K562 (cell line): Measurements from ENCODE around the gene TBC1D9. TPM values are rescaled to one million over a fixed set of nuclear protein-coding genes. Genes with fewer than 3 reads are reported as not detected.

Source experiments
- ATAC-seq: fragments of 200-7000 bp; cut with Tn5 transposase; 3 replicates; pipeline ENCODE4 v1.9.1; 2020; ENCODE audit warnings: moderate library complexity
- BruUV-seq: library from RNA; stranded (reverse); fragments of 400-500 nt; replicated peaks from 2 replicates; lab custom pipeline; 2021; lab: Mats Ljungman, UMichigan
- CTCF ChIA-PET: fragments of 300-600 bp; formaldehyde crosslinking; extraction: SDS; loops from one replicate; lab custom pipeline; 2021; ENCODE audit warnings: low intra/inter-chr PET ratio; lab: Yijun Ruan, JAX
- POLR2A ChIA-PET: fragments of 300-600, 350-650 bp; sonication (Branson Sonifier 250); formaldehyde crosslinking; extraction: SDS; loops from one replicate; lab custom pipeline; 2021; ENCODE audit warnings: antibody characterized with exemption, inconsistent platforms; lab: Yijun Ruan, JAX
- DNase-seq, 4 experiments: peaks; one replicate each; pipeline versions ENCODE4 v3.0.0 to v3.0.0-alpha.2; 2011 to 2018; ENCODE audit warnings: low spot score in 3 of 4, mixed read lengths in 3 of 4; ENCODE audit errors: extremely low read depth in 1 of 4
- FAIRE-seq: peaks from 2 replicates; lab custom pipeline; 2011; peaks lifted over from hg19 to GRCh38; lab: Jason Lieb, UNC
- H2AFZ ChIP-seq: 2 replicates; pipeline ENCODE4 v1.6.0; 2011; ENCODE audit warnings: low read depth, low read length, control low read depth, inconsistent platforms
- H3K27ac ChIP-seq: fragments of 200-600 bp; 3 replicates; pipeline ENCODE4 v1.8.0; 2011; ENCODE audit warnings: low read depth, mild to moderate bottlenecking, control low read depth, inconsistent platforms, low read length, moderate library complexity, mixed read lengths; ENCODE audit errors: extremely low read depth
- H3K27me3 ChIP-seq, 2 experiments: fragments of 300-600 bp in 1 of 2; 2 replicates in 1 of 2; 3 replicates in 1 of 2; pipeline versions ENCODE4 v1.6.0 to v1.8.0; 2011; ENCODE audit warnings: inconsistent platforms in 2 of 2, low read length in 2 of 2, mild to moderate bottlenecking in 1 of 2, mixed read lengths in 1 of 2, moderate library complexity in 1 of 2; ENCODE audit not compliant: control insufficient read depth in 2 of 2, insufficient read depth in 2 of 2
- H3K36me3 ChIP-seq: fragments of 300-600 bp; 3 replicates; pipeline ENCODE4 v1.8.0; 2011; ENCODE audit warnings: mild to moderate bottlenecking, low read length, inconsistent platforms; ENCODE audit not compliant: control insufficient read depth, insufficient read depth
- H3K4me1 ChIP-seq, 2 experiments: fragments of 200-600 bp in 1 of 2; replicated peaks in 1 of 2; 2 replicates in 1 of 2; 3 replicates in 1 of 2; pipeline versions ENCODE4 v1.5.1 to v1.8.0; 2011; ENCODE audit warnings: inconsistent platforms in 2 of 2, low read length in 2 of 2, mild to moderate bottlenecking in 1 of 2, mixed read lengths in 1 of 2, moderate library complexity in 1 of 2; ENCODE audit not compliant: control insufficient read depth in 2 of 2, insufficient read depth in 2 of 2
- H3K4me2 ChIP-seq: 2 replicates; pipeline ENCODE4 v1.6.1; 2011; ENCODE audit warnings: low read length, control low read depth, inconsistent platforms, mixed read lengths; ENCODE audit not compliant: insufficient read depth
- H3K4me3 ChIP-seq: fragments of 200-600 bp; sonication (generic), shearing (Covaris generic); 2 replicates; pipeline ENCODE4 v1.5.1; 2016; ENCODE audit warnings: control low read depth, inconsistent platforms
- H3K79me2 ChIP-seq: fragments of 200-600 bp; 3 replicates; pipeline ENCODE4 v1.8.0; 2011; ENCODE audit warnings: low read length, inconsistent platforms; ENCODE audit not compliant: control insufficient read depth, insufficient read depth
- H3K9ac ChIP-seq, 2 experiments: 2 replicates each; pipeline versions ENCODE4 v1.6.0 to v1.6.1; 2011; ENCODE audit warnings: low read depth in 2 of 2, low read length in 2 of 2, control low read depth in 1 of 2, inconsistent platforms in 1 of 2, mild to moderate bottlenecking in 1 of 2, mixed read lengths in 1 of 2; ENCODE audit not compliant: insufficient read depth in 1 of 2
- H3K9me1 ChIP-seq: one replicate; pipeline ENCODE4 v1.6.0; 2011; ENCODE audit warnings: inconsistent platforms, mild to moderate bottlenecking, low read length, moderate library complexity; ENCODE audit not compliant: control insufficient read depth, insufficient read depth
- H3K9me3 ChIP-seq: replicated peaks from 2 replicates; pipeline ENCODE4 v1.5.1; 2011; ENCODE audit warnings: low read depth, low read length, inconsistent platforms; ENCODE audit not compliant: control insufficient read depth, insufficient read depth
- H4K20me1 ChIP-seq: replicated peaks from 2 replicates; pipeline ENCODE4 v1.6.1; 2011; ENCODE audit warnings: low read length, inconsistent platforms, mixed read lengths; ENCODE audit not compliant: control insufficient read depth, insufficient read depth
- FIP1L1 ChIP-seq: fragments of 200-400 bp; formaldehyde crosslinking; IDR thresholded peaks from 2 replicates; pipeline ENCODE4 v1.6.1; 2018; ENCODE audit warnings: mild to moderate bottlenecking, low read depth, low read length; ENCODE audit not compliant: poor library complexity, severe bottlenecking
- FOXM1 ChIP-seq, 2 experiments: fragments of 450-650 bp in 1 of 2; sonication (generic) in 1 of 2; formaldehyde crosslinking in 1 of 2; IDR thresholded peaks; 2 replicates each; pipeline versions ENCODE4 v1.6.1 to v1.9.0; 2017 to 2022; ENCODE audit warnings: low read depth in 2 of 2, mild to moderate bottlenecking in 2 of 2, missing genetic modification reagents in 1 of 2, moderate library complexity in 1 of 2
- ILK ChIP-seq: fragments of 450-650 bp; IDR thresholded peaks from 2 replicates; pipeline ENCODE4 v1.6.1; 2016; ENCODE audit warnings: missing genetic modification characterization, low read depth, mild to moderate bottlenecking, missing compliant biosample characterization, moderate library complexity, borderline replicate concordance
- POLR2G ChIP-seq: fragments of 200-400 bp; formaldehyde crosslinking; IDR thresholded peaks from 2 replicates; pipeline ENCODE4 v1.6.1; 2017; ENCODE audit warnings: low read depth, mild to moderate bottlenecking, antibody characterized with exemption, low read length, moderate library complexity
- SRF ChIP-seq, 2 experiments: fragments of 250-450, 450-650 bp in 1 of 2; sonication (Bioruptor Pico) in 1 of 2; sonication (generic) in 1 of 2; formaldehyde crosslinking; IDR thresholded peaks; 2 replicates each; pipeline versions ENCODE4 v1.5.0 to v1.5.1; 2020 to 2022; ENCODE audit warnings: mild to moderate bottlenecking in 1 of 2, missing genetic modification reagents in 1 of 2
- STAT5B ChIP-seq: fragments of 250-450 bp; sonication (Bioruptor Pico); IDR thresholded peaks from 2 replicates; pipeline ENCODE4 v1.8.0; 2021; ENCODE audit warnings: mild to moderate bottlenecking, inconsistent platforms
- ZNF124 ChIP-seq: sonication (generic); formaldehyde crosslinking; IDR thresholded peaks from 2 replicates; pipeline ENCODE4 v1.8.1; 2022; ENCODE audit warnings: missing genetic modification reagents
- ZSCAN32 ChIP-seq: fragments of 450-650 bp; formaldehyde crosslinking; IDR thresholded peaks from 2 replicates; pipeline ENCODE4 v1.4.0; 2020; ENCODE audit warnings: mild to moderate bottlenecking, moderate library complexity
- WGBS: fragments of 100-300 bp; shearing (Covaris generic); methylation state at CpG from one replicate; pipeline ENCODE4 v1.1.6; 2016; ENCODE audit warnings: low coverage, mixed read lengths; ENCODE audit not compliant: insufficient coverage; ENCODE audit errors: missing lambda C conversion rate; 5-methylcytosine and 5-hydroxymethylcytosine counted together
- in situ Hi-C: fragments of 300-500 bp; cut with MboI; formaldehyde crosslinking; loops from 4 replicates; pipeline ENCODE4 v1.15.0; 2018; ENCODE audit warnings: inconsistent platforms, mixed read lengths
- intact Hi-C: fragments of 100-400 bp; cut with micrococcal nuclease; formaldehyde crosslinking; loops from 2 replicates; pipeline ENCODE4 v1.14.2; 2022
- polyA plus RNA-seq, 8 experiments: library from polyadenylated mRNA; depleted of rRNA in 4 of 8; stranded (reverse) in 5 of 8; unstranded in 3 of 8; fragments of >200 nt; fragmentation: Nextera tagmentation in 2 of 8; fragmentation: Illumina TruSeq in 1 of 8; extraction: Ambion mirVana in 2 of 8; extraction: Trizol in 1 of 8; gene quantifications; 2 replicates each; pipeline versions ENCODE4 v1.2.1 to v1.2.3, GENCODE V29; 2011 to 2014; ENCODE audit warnings: inconsistent platforms in 1 of 8, missing spikeins in 1 of 8
- total RNA-seq, 7 experiments: library from RNA; depleted of rRNA in 6 of 7; stranded (reverse); fragments of >200 nt in 6 of 7; fragmentation: Illumina TruSeq in 2 of 7; extraction: Trizol in 2 of 7; gene quantifications; 2 replicates each; pipeline versions ENCODE4 v1.2.1 to v1.2.3, GENCODE V29; 2011 to 2021; ENCODE audit warnings: low replicate concordance in 1 of 7
- TF ChIP-seq, protein P1 (sequence below): fragments of 450-650 bp; conservative IDR thresholded peaks from 2 replicates; pipeline ENCODE4 v1.6.1; 2016; ENCODE audit warnings: missing genetic modification characterization, low read depth, mild to moderate bottlenecking, control low read depth, missing compliant biosample characterization
- TF ChIP-seq, protein P2 (sequence below): fragments of 250-450 bp; sonication (Bioruptor Pico); IDR thresholded peaks from 2 replicates; pipeline ENCODE4 v1.4.0; 2020; ENCODE audit warnings: borderline replicate concordance

The TBC1D9 gene
- total and polyA plus RNA-seq, 9 of the 15 experiments (the other 6 are each of a cell fraction or from before 2014, with no cell fraction given), result 0.13 TPM; not detected in 8

DNA sequence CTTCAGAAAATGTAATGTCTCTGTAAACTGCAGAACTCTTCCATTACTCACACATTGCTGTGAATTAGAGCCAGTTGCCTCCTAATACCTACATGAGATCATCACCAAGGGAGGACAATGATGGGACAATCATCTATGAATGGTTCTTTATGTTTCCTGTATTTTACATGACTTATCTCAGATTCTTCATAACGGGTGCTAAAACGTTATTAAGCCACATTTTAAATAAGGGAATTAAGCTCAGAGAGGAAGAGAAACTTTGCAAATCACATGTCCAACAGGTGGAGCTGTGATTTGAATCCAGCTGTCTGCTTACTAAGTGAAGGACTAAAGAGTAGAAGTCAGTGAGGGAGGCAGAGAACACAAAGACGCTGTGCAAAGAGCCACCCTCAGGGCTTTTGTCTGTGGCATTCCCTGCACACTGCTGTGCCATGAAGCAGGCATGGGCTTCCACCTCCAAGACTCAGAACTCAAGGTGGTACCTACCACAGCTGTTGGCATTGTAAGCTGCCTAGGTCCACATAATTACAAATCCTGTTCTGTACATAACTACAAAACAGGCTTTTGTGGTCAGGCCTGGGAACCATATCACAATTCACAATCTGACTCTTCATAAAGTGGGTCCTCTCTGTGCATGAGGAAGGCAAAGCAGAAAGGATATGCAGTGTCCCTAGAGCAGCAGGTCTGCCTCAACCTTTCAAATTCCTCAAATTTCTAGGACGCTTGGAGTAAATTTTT lies 12.8 kb downstream of the TBC1D9 start:
- Histone ChIP-seq H4K20me1 (no peaks in the 10 kb centered on the region), H3K27me3 (no peaks in the 10 kb centered on the region), H3K36me3 (no peaks in the 10 kb centered on the region), H3K4me3 (no peak overlapping the region), H3K79me2 (no peaks in the 10 kb centered on the region), H3K4me2 (no peak overlapping the region), H3K4me1 (no peaks in the 10 kb centered on the region), H3K9ac (no peak overlapping the region), H3K9me1 (no peaks in the 10 kb centered on the region), H3K9me3 (no peaks in the 10 kb centered on the region), H2AFZ (no peak overlapping the region), H3K27ac (no peak overlapping the region)
- no peak for FAIRE-seq
- no peak for TF ChIP-seq ZSCAN32 (CRISPR knock-in tag)
- TF ChIP-seq POLR2G, result no peak
- TF ChIP-seq ILK (tag), result no peak
- no peak for TF ChIP-seq SRF (CRISPR knock-in tag; IDR thresholded peaks at IDR 0.05)
- TF ChIP-seq FIP1L1, result no peak
- TF ChIP-seq STAT5B (CRISPR knock-in tag), result no peak
- TF ChIP-seq ZNF124, result no peak
- TF ChIP-seq, protein P1, sequence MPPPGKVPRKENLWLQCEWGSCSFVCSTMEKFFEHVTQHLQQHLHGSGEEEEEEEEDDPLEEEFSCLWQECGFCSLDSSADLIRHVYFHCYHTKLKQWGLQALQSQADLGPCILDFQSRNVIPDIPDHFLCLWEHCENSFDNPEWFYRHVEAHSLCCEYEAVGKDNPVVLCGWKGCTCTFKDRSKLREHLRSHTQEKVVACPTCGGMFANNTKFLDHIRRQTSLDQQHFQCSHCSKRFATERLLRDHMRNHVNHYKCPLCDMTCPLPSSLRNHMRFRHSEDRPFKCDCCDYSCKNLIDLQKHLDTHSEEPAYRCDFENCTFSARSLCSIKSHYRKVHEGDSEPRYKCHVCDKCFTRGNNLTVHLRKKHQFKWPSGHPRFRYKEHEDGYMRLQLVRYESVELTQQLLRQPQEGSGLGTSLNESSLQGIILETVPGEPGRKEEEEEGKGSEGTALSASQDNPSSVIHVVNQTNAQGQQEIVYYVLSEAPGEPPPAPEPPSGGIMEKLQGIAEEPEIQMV, result no peak
- TF ChIP-seq, protein P2, sequence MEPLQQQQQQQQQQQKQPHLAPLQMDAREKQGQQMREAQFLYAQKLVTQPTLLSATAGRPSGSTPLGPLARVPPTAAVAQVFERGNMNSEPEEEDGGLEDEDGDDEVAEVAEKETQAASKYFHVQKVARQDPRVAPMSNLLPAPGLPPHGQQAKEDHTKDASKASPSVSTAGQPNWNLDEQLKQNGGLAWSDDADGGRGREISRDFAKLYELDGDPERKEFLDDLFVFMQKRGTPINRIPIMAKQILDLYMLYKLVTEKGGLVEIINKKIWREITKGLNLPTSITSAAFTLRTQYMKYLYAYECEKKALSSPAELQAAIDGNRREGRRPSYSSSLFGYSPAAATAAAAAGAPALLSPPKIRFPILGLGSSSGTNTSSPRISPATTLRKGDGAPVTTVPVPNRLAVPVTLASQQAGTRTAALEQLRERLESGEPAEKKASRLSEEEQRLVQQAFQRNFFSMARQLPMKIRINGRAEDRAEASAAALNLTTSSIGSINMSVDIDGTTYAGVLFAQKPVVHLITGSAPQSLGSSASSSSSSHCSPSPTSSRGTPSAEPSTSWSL, result no peak
- no peak for TF ChIP-seq FOXM1 (IDR thresholded peaks at IDR 0.05; ENCODE audit: low read depth)
- no peak for TF ChIP-seq FOXM1 (CRISPR knock-in tag; IDR thresholded peaks at IDR 0.05; ENCODE audit: low read depth)
- no peak for ATAC-seq
- no TSS peak for BruUV-seq
- in situ Hi-C loops (no loop called here), intact Hi-C loops (no loop called here)
- ChIA-PET CTCF (no interaction called here), POLR2A (interaction anchor here (1.0 kb wide), 1 partner anchor 9 kb away, joined by 4 read pairs; no protein-coding TSS in a partner anchor)
- 0% methylated on average over 4 of the region's 4 CpGs for WGBS
- no peak for DNase-seq
